ENCODE measurements around the gene CYSLTR2. TPM values are rescaled to one million over a fixed set of nuclear protein-coding genes. Genes with fewer than 3 reads are reported as not detected.
"Not testable (repeated sequence)": the region's sequence is repeated elsewhere in the genome, so short reads cannot be mapped to it uniquely, and the experiment has no call there.

CYSLTR2 gene
- polyA plus RNA-seq, 1 donor = 0.12 TPM

GRCh38 chr13:48645845-48646244 lies 7.9 kb upstream of the CYSLTR2 start:
- DNase-seq = no peak

DNA sequence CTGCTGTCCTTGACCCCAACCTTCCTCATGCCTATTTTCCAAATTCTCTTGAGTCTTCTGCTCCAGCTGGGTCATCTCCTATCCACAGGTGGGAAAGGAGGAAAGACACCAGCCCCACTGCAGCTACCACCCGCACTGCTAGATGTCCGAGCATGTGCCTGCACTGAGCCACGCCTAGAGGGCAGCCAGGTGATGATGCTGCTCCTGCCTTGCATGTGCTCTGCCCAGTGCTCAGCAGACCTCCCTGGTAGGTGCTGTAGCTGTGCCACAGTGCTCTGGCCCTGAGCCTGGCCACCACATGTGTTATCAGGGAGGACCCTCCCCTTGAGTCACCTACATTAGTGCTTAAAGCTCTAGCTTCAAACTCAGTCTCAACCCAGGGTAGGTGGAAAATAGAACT lies 6.9 kb upstream of the CYSLTR2 start:
- DNase-seq = no peak

DNA sequence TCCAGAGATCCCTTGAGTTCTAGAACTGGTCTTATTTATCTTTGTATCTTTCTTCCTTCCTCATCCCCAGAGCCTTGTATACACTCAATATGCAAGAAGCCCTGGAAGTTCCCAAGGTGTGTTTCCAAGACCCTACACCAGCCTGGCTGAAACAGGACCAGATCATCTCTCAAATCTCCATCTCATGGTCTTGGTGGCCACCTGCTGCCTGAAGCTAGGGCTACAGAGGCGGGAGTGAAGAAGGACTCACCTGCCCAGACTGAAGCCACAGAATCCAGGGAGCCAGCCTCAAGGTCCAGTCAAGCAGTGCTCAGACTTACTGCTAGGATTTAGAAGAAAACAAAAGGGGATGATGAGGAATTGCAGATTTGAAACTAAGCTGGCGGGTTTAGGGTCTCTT lies 6.1 kb upstream of the CYSLTR2 start:
- DNase-seq = no peak

GRCh38 chr13:48648446-48648845 lies 5.3 kb upstream of the CYSLTR2 start:
- no peak for DNase-seq

GRCh38 chr13:48652851-48653471 lies 768 bp upstream of the CYSLTR2 start:
- DNase-seq = no peak

DNA sequence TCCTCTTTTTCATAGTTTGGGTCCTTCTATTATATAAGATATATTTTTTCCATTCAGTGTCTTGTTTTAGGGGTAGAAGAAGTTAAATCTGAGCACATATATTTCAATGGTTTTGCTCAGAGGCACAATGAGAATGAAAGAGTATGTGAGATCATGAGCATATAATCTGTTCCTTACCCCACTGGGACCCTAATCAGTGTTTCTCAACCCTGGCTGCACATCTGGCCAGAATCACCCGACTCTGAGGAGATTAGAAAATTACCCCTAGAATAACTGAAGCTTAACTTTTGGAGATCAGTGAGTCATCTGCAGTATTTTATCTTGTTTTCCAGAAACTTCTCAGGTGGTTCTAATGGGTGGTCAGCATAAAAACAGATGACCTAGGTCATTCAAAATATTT lies 782 bp downstream of the CYSLTR2 start:
- no peak for DNase-seq

DNA sequence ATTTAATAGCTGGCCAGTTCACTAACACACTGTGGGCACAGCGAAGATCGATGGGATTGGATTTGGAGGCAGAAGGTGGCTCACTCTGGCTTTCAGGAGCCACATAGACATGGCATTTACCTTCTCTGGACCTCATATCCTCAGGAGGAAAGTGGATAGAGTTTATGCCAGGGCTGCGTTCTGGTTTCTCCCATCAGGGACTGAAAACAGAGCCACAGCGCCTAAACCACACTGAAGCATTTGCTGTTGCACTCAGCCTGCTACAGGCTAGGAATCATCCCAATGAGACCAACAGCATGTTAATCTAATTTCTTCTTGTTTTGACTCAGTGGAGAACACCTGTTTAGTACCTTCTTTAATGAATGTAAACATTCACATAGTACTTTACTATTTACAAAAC lies 1.6 kb downstream of the CYSLTR2 start:
- DNase-seq = no peak

GRCh38 chr13:48656608-48657007 lies 2.9 kb downstream of the CYSLTR2 start:
- no peak for DNase-seq

DNA sequence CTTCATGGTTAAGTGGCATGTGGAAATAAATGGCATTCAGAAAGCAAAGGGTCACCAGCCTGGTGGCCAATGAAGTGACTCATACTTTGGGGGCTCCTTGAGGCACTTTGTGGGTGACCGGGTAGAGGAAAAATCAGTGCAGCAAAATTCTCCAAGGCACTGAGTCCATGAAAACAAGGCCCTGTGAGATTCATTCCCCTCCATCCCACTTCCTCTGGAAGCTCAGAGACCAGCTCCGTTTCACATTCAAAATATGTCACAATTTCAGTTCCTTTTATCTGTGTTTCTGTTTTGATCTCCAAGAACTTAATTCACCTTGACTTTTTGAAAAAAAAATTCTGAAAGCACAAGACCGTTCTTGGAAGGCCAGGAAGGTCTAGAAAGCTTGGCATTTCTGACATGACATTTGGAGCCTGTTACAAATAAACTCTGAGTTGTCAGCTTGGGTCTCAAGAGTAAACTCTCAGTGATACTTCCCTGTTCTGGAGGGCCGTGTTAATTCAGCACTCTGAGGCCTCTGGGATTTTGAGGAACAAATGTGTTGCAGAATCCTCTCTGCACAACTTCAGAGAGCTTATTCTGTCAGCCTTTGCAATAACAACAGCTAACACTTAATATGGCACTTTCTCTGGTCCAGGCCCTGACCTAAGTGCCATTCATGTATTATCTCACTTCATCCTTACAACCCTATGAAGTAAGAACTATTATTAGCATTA lies 6.8 kb downstream of the CYSLTR2 start:
- no peak for DNase-seq

- no peak for DNase-seq
These were observed 7.4 kb downstream of the CYSLTR2 start for GRCh38 chr13:48661107-48661506.

GRCh38 chr13:48662226-48662625 lies 8.5 kb downstream of the CYSLTR2 start:
- DNase-seq = no peak

GRCh38 chr13:48667136-48667535 lies 13.4 kb downstream of the CYSLTR2 start:
- no peak for DNase-seq

GRCh38 chr13:48671421-48671820 lies 17.7 kb downstream of the CYSLTR2 start:
- not testable (repeated sequence) for DNase-seq

DNA sequence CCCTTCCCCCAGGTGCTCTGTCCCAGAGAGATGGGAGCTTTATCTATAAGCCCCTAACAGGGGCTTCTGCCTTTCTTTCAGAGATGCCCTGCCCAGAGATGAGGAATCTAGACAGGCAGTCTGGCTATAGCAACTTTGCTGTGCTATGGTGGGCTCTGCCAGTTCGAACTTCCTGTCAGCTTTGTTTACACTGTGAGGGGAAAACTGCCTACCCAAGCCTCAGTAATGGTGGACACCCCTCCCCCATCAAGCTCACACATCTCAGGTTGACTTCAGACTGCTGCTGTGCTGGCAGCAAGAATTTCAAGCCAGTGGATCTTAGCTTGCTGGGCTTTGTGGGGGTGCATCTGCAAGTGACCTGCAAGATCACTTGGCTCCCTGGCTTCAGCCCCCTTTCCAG lies 21.5 kb downstream of the CYSLTR2 start:
- DNase-seq = no peak

GRCh38 chr13:48678316-48678715 lies 24.6 kb downstream of the CYSLTR2 start:
- no peak for DNase-seq

DNA sequence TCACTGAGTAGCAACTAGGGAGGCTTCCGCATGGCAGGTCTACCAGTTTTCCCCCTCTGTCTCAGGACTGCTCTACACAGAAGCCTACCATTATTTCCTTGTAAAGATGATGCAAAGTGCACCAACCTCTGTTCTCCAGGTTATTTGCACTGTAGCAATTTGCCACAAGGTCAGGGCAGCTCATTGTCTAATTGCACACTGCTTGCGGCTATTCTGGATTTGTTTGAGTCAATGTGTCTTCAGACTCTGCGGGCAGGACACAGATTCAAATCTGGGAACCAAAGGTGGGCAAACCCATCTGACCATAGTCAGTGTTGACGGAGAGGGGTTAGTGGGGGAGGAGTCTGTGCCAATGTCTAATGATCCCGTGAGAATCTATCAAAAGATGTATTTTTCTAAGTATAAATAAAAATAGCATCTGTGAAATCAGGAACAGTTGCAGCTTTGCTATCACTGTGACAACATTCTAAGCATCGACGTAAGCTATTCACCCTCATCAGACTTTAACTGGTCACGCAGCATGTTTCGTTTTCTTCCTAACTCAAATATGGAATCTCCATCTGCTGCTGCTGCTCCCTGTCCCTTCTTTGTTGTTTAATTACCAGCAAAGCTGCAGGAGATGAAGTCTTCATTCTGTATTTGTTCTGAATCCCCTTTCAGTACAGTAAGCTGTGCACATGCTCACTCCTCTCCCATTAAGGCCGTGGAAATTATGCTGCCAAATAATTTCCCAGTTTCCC lies 26.4 kb downstream of the CYSLTR2 start:
- no peak for DNase-seq

DNA sequence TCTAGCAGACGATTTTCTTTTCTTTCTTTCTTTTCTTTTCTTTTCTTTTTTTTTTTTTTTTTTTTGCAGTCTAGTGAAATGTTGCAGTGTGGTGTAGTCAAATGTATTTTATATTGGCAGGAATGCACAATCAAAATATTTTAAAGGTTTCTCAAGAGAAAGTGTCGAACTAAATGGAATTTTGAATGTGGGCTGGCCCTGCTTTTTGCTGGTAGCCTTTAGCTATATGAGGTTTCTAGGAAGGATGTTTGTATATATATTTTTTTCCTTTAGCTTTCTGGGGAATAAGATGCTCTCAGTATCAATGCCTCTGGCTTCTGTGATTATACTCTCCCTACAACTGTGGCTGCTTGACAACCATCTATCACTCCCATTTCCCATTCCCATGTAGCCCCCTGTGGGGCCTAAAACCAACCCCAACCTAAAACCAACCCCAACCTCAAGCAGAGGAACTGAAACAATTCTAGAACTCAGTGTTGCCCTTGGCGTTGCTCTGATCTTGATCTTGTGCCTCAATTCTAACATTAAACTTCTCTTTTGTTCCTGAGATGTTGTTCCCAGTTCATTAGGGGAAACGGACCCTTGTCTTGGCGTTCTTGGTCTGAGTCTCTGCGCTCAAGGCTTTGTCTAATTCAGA lies 27.1 kb downstream of the CYSLTR2 start:
- DNase-seq = no peak

GRCh38 chr13:48681905-48682304 lies 28.2 kb downstream of the CYSLTR2 start:
- DNase-seq = no peak

GRCh38 chr13:48682436-48682835 lies 28.7 kb downstream of the CYSLTR2 start:
- no peak for DNase-seq

GRCh38 chr13:48686636-48687210 lies 33.0 kb downstream of the CYSLTR2 start:
- DNase-seq = no peak

- DNase-seq = no peak
These were observed 33.5 kb downstream of the CYSLTR2 start for GRCh38 chr13:48687249-48687648.

DNA sequence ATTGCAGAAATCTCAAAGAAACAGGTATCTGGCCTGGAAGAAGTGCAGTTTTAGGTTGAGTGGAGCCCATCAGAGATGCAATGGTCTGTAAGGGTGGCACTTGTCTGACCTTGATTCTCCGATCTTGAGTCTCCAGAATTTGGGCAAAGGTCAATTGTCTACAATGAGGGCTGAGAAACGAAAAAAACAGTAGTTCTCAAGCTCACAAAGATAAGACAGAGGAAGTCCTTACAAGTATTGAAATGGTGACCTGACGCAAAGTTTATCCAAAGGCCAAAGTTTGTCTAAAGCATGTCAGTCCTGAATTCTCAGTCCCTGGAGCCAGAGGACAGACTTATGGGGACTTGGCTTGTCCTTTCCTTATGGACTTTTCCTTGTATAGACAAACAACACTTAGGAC lies 40.3 kb downstream of the CYSLTR2 start:
- no peak for DNase-seq

DNA sequence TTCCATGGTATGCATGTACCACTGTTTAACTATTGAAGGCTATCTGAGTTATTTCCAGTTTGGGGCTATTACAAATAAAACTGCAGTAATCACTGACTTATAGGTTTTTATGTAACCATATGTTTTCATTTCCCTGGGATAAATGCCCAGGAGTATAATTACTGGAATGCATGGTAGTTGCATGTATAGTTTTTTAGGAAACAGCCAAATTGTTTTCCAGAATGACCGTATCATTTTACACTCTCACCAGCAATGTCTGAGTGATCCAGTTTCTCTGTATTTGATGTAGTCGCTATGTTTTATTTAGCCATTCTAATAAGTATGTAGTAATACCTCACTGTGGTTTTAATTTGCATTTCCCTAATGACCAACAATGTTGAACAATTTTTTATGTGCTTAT lies 42.0 kb downstream of the CYSLTR2 start:
- DNase-seq = no peak
